ENCODE data around the gene PIP4K2A.
A peak's percentile ranks its signal among the peaks of the same experiment; 100 is the strongest.

PIP4K2A gene

GRCh38 chr10:22556774-22557173, 157.6 kb downstream of the PIP4K2A start:
- TF ChIP-seq, protein P1, sequence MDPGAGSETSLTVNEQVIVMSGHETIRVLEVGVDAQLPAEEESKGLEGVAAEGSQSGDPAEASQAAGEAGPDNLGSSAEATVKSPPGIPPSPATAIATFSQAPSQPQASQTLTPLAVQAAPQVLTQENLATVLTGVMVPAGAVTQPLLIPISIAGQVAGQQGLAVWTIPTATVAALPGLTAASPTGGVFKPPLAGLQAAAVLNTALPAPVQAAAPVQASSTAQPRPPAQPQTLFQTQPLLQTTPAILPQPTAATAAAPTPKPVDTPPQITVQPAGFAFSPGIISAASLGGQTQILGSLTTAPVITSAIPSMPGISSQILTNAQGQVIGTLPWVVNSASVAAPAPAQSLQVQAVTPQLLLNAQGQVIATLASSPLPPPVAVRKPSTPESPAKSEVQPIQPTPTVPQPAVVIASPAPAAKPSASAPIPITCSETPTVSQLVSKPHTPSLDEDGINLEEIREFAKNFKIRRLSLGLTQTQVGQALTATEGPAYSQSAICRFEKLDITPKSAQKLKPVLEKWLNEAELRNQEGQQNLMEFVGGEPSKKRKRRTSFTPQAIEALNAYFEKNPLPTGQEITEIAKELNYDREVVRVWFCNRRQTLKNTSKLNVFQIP (CRISPR knock-in tag; IDR thresholded peaks at IDR 0.05; ENCODE audit: borderline replicate concordance, low read depth): no peak
- TF ChIP-seq RARB (CRISPR knock-in tag; IDR thresholded peaks at IDR 0.05) (no peak), OSR1 (CRISPR knock-in tag; IDR thresholded peaks at IDR 0.05) (no peak), ZNF70 (CRISPR knock-in tag; IDR thresholded peaks at IDR 0.05) (no peak), ZFP3 (CRISPR knock-in tag; IDR thresholded peaks at IDR 0.05) (no peak), SNAI2 (CRISPR knock-in tag; IDR thresholded peaks at IDR 0.05) (no peak), CREB5 (CRISPR knock-in tag; IDR thresholded peaks at IDR 0.05; ENCODE audit: low read depth) (no peak), ZFP30 (CRISPR knock-in tag; IDR thresholded peaks at IDR 0.05) (no peak), ZNF8 (CRISPR knock-in tag; IDR thresholded peaks at IDR 0.05) (no peak), TSHZ2 (CRISPR knock-in tag; IDR thresholded peaks at IDR 0.05) (no peak), ISL1 (CRISPR knock-in tag; IDR thresholded peaks at IDR 0.05) (no peak), TOX (CRISPR knock-in tag; IDR thresholded peaks at IDR 0.05; ENCODE audit: borderline replicate concordance) (no peak), CSDC2 (CRISPR knock-in tag; IDR thresholded peaks at IDR 0.05) (no peak), ESRRG (CRISPR knock-in tag; IDR thresholded peaks at IDR 0.05) (no peak), CSRNP3 (CRISPR knock-in tag; IDR thresholded peaks at IDR 0.05) (no peak), ARNTL (CRISPR knock-in tag; IDR thresholded peaks at IDR 0.05; ENCODE audit: borderline replicate concordance, low read depth) (no peak)
- ATAC-seq: no peak

DNA sequence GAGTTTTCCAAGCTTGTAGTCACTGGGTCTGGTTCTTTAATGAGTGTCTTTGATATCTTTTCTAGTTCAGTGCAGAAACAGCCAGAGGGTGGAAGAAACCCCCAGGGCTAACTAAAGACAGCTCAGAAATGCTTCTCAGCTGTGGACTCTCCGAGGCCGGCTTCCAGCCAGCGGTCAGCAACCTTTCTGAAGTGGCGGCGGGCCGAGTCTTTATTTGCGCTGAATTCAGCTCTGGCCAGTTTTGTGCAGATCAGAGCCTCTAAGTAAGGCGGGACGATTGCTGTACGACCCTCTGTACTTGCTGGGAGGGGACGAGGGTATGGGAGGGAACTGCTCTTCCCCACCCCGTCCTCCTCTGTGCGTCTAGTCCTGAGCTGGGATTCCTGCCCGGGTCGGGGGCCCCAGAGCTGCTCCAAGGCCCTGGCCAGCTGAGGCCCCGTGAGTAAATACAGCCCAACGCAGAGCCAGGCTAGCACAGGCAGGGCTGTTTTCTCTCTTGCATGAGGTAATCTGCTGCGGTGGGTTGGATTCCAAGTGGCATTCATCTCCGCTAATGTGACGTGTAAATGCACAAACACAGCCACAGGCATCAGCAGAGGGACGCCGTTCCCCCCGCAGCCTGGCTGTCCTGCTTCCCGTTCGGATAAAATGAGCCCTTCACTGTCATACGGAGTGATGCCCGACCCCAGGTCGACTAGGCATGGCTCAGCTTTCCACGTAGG, 159.8 kb downstream of the PIP4K2A start:
- ATAC-seq: peak; percentile 16; the same call in 1 of the 3 replicates
- TF ChIP-seq, protein P1 (CRISPR knock-in tag; IDR thresholded peaks at IDR 0.05; ENCODE audit: borderline replicate concordance, low read depth): no peak
- TF ChIP-seq CREB5 (CRISPR knock-in tag; IDR thresholded peaks at IDR 0.05; ENCODE audit: low read depth) (no peak), ZNF70 (CRISPR knock-in tag; IDR thresholded peaks at IDR 0.05) (peak; percentile 76; the same call in 1 of the 2 replicates)

- ATAC-seq: no peak
- TF ChIP-seq RARB (CRISPR knock-in tag; IDR thresholded peaks at IDR 0.05) (no peak), TOX (CRISPR knock-in tag; IDR thresholded peaks at IDR 0.05; ENCODE audit: borderline replicate concordance) (no peak), CREB5 (CRISPR knock-in tag; IDR thresholded peaks at IDR 0.05; ENCODE audit: low read depth) (no peak), SNAI2 (CRISPR knock-in tag; IDR thresholded peaks at IDR 0.05) (no peak), CSDC2 (CRISPR knock-in tag; IDR thresholded peaks at IDR 0.05) (no peak), GLIS3 (CRISPR knock-in tag; IDR thresholded peaks at IDR 0.05) (no peak), ZNF70 (CRISPR knock-in tag; IDR thresholded peaks at IDR 0.05) (no peak), TSHZ2 (CRISPR knock-in tag; IDR thresholded peaks at IDR 0.05) (no peak), TCF4 (CRISPR knock-in tag; IDR thresholded peaks at IDR 0.05; ENCODE audit: borderline replicate concordance) (no peak), ESRRG (CRISPR knock-in tag; IDR thresholded peaks at IDR 0.05) (no peak), CSRNP3 (CRISPR knock-in tag; IDR thresholded peaks at IDR 0.05) (no peak)
Observed at GRCh38 chr10:22553452-22553995, 160.9 kb downstream of the PIP4K2A start.

Data from SK-N-SH treated with all-trans-retinoic acid at 6 μM for 48 hours (cell line).